Measurements from ENCODE around the gene FSD1L.

DNA sequence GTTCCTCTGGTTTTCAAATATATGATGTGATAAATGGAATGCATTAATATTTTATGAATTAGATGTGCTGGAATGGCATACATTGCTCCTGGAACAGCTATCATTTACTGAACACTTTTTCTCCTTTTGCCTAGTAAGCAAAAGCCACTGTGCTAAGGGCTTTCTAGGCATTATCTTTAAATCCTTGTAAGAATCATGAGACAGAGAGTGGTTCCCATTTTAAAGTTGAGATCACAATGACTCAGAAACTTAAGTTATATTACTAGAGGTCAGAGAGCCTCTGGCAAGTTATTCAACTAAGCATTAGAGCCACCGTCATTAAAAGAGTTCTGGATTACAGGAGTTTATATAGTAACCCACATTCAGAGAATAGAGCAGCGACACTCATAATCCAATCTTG, 26.7 kb upstream of the FSD1L start:
- TF ChIP-seq GATA2 (IDR thresholded peaks at IDR 0.05; ENCODE audit: low read depth, low read length) (no peak), GATA3 (IDR thresholded peaks at IDR 0.05; ENCODE audit: low read depth, low read length) (no peak)
